Parathyroid adenoma (tissue), 2 donors: ENCODE results near the gene TMCO4.
A peak's percentile ranks its signal among the peaks of the same experiment; 100 is the strongest.

ENCODE experiments used
- H2AFZ ChIP-seq: fragments of 300-600 bp; sonication (generic); one replicate; pipeline ENCODE4 v1.7.0; 2017; ENCODE audit warnings: antibody characterized with exemption, mild to moderate bottlenecking
- H3K27ac ChIP-seq: fragments of 300-600 bp; sonication (generic); one replicate; pipeline ENCODE4 v1.7.0; 2017
- H3K27me3 ChIP-seq: fragments of 300-600 bp; sonication (generic); one replicate; pipeline ENCODE4 v1.7.0; 2017; ENCODE audit warnings: low read length; ENCODE audit not compliant: control insufficient read depth, insufficient read depth
- H3K36me3 ChIP-seq: fragments of 300-600 bp; sonication (generic); one replicate; pipeline ENCODE4 v1.7.0; 2017; ENCODE audit warnings: low read length; ENCODE audit not compliant: control insufficient read depth, insufficient read depth
- H3K4me1 ChIP-seq: fragments of 300-600 bp; sonication (generic); one replicate; pipeline ENCODE4 v1.7.0; 2017; ENCODE audit warnings: control low read depth
- H3K4me2 ChIP-seq: fragments of 300-600 bp; sonication (generic); one replicate; pipeline ENCODE4 v1.7.0; 2017; ENCODE audit warnings: low read length
- H3K4me3 ChIP-seq: fragments of 300-600 bp; sonication (generic); one replicate; pipeline ENCODE4 v1.7.0; 2017; ENCODE audit warnings: low read depth, low read length
- H3K79me2 ChIP-seq: fragments of 300-600 bp; sonication (generic); one replicate; pipeline ENCODE4 v1.7.0; 2017; ENCODE audit warnings: control low read depth
- H3K9ac ChIP-seq: fragments of 300-600 bp; sonication (generic); one replicate; pipeline ENCODE4 v1.7.0; 2017; ENCODE audit warnings: mild to moderate bottlenecking
- H3K9me3 ChIP-seq: fragments of 300-600 bp; sonication (generic); one replicate; pipeline ENCODE4 v1.7.0; 2017; ENCODE audit warnings: low read length; ENCODE audit not compliant: control insufficient read depth
- TF ChIP-seq, protein P1 (sequence below): fragments of 300-600 bp; sonication (generic); IDR thresholded peaks from one replicate; pipeline ENCODE4 v1.7.0; 2017; ENCODE audit warnings: antibody characterized with exemption, mild to moderate bottlenecking
- donor health status: primary hyperparathyroidism.

The TMCO4 gene

GRCh38 chr1:19750101-19750881 lies 49.4 kb downstream of the TMCO4 start:
- Histone ChIP-seq H3K36me3 (no peaks in the 10 kb centered on the region), H3K4me2 (peak overlapping the region; percentile 54), H3K4me3 (peak overlapping the region; percentile 0), H3K9ac (no peak overlapping the region), H3K79me2 (no peaks in the 10 kb centered on the region), H3K27me3 (no peaks in the 10 kb centered on the region), H3K4me1 (peaks cover 37% of the 10 kb centered on the region), H3K27ac (peak overlapping the region; percentile 89), H3K9me3 (no peaks in the 10 kb centered on the region), H2AFZ (no peak overlapping the region)
- TF ChIP-seq, protein P1, sequence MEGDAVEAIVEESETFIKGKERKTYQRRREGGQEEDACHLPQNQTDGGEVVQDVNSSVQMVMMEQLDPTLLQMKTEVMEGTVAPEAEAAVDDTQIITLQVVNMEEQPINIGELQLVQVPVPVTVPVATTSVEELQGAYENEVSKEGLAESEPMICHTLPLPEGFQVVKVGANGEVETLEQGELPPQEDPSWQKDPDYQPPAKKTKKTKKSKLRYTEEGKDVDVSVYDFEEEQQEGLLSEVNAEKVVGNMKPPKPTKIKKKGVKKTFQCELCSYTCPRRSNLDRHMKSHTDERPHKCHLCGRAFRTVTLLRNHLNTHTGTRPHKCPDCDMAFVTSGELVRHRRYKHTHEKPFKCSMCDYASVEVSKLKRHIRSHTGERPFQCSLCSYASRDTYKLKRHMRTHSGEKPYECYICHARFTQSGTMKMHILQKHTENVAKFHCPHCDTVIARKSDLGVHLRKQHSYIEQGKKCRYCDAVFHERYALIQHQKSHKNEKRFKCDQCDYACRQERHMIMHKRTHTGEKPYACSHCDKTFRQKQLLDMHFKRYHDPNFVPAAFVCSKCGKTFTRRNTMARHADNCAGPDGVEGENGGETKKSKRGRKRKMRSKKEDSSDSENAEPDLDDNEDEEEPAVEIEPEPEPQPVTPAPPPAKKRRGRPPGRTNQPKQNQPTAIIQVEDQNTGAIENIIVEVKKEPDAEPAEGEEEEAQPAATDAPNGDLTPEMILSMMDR = no peak

DNA sequence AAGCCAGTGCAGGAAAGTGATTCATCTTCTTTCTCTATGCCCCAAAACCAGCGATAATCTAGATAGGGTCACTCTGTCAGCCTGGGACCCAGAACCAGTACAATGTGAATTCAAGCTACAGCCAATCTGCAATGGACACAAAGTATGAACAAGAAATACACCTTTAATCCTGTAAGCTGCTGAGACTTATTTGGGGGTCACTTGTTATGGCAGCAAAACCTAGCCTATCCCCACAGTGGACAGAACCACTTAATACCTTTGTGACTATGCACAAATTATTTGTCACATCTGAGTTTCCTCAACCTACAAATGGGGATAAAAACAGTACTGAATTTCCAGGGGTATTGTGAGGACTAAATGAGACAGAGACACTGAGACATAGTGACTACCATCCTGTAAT lies 50.0 kb downstream of the TMCO4 start:
- TF ChIP-seq, protein P1 = no peak
- Histone ChIP-seq H3K79me2 (no peaks in the 10 kb centered on the region), H3K9me3 (no peaks in the 10 kb centered on the region), H3K4me1 (peaks cover 31% of the 10 kb centered on the region), H3K27me3 (no peaks in the 10 kb centered on the region), H3K36me3 (no peaks in the 10 kb centered on the region), H3K27ac (peak overlapping the region; percentile 89), H3K4me3 (no peak overlapping the region), H2AFZ (no peak overlapping the region), H3K9ac (no peak overlapping the region), H3K4me2 (peak overlapping the region; percentile 54)

GRCh38 chr1:19747761-19748160 lies 52.0 kb downstream of the TMCO4 start:
- TF ChIP-seq, protein P1 = no peak
- H3K4me1 ChIP-seq = peaks cover 18% of the 10 kb centered on the region
- H3K9ac ChIP-seq = no peak overlapping the region
- H2AFZ ChIP-seq = no peak overlapping the region
- H3K4me2 ChIP-seq = no peak overlapping the region
- no peaks in the 10 kb centered on the region for H3K36me3 ChIP-seq
- H3K79me2 ChIP-seq = no peaks in the 10 kb centered on the region
- H3K27me3 ChIP-seq = no peaks in the 10 kb centered on the region
- no peak overlapping the region for H3K4me3 ChIP-seq
- no peaks in the 10 kb centered on the region for H3K9me3 ChIP-seq
- no peak overlapping the region for H3K27ac ChIP-seq

DNA sequence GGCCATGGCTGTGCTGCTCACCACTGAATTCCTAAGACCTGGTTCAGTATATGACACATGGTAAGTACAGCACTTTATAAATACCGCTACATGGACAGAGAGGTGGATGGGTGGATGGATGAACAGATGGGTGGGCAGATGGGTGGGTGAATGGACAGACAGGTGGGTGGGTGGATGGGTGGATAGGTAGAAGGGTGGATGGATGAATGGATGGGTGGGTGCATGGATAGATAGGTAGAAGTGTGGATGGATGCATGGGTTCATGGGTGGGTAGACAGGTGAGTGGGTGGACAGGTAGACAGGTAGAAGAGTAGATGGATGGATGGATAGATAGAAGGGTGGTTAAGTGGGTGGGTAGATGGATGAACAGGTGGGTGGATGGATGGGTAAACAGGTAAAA lies 54.8 kb downstream of the TMCO4 start:
- Histone ChIP-seq H3K9ac (no peak overlapping the region), H3K4me2 (no peak overlapping the region), H3K36me3 (no peaks in the 10 kb centered on the region), H3K4me1 (peaks cover 5% of the 10 kb centered on the region), H3K79me2 (no peaks in the 10 kb centered on the region), H3K4me3 (no peak overlapping the region), H3K27ac (no peak overlapping the region), H2AFZ (no peak overlapping the region), H3K9me3 (no peaks in the 10 kb centered on the region), H3K27me3 (no peaks in the 10 kb centered on the region)
- TF ChIP-seq, protein P1 = no peak

DNA sequence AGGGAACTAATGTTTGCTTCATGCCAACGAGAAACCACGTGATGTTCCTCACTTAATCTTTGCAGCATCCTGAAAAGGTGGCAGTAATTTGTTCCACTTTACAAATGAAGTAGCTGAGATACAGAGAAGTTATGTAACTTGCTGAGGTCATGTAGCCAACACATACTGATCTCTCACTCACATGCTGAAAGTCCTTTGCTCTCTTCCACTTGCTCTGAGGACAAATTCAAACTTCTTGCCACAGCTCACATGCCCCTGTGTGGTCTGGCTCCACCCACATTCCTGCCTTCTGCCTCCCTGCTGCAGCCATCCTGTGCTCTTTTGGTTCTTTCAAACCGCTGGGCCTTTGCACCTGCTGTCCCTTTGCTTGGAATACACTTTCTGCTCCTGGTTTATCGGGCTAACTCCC lies 55.4 kb downstream of the TMCO4 start:
- Histone ChIP-seq H3K27me3 (no peaks in the 10 kb centered on the region), H2AFZ (no peak overlapping the region), H3K4me3 (no peak overlapping the region), H3K27ac (no peak overlapping the region), H3K4me2 (no peak overlapping the region), H3K9me3 (no peaks in the 10 kb centered on the region), H3K4me1 (no peaks in the 10 kb centered on the region), H3K9ac (no peak overlapping the region), H3K36me3 (no peaks in the 10 kb centered on the region), H3K79me2 (no peaks in the 10 kb centered on the region)
- TF ChIP-seq, protein P1 = no peak
